Activated T-helper 1 cell treated with anti-CD3 and anti-CD28 coated beads, Interleukin-2, amount 50 U/mL, for 16 hours (primary cell): ENCODE data around the gene FALEC.

Experiments
- DNase-seq, 2 donors: peaks; one replicate each; pipeline ENCODE4 v3.0.0-alpha.2; 2020; ENCODE audit warnings: low read depth in 1 of 2, low spot score in 1 of 2

FALEC gene

DNA sequence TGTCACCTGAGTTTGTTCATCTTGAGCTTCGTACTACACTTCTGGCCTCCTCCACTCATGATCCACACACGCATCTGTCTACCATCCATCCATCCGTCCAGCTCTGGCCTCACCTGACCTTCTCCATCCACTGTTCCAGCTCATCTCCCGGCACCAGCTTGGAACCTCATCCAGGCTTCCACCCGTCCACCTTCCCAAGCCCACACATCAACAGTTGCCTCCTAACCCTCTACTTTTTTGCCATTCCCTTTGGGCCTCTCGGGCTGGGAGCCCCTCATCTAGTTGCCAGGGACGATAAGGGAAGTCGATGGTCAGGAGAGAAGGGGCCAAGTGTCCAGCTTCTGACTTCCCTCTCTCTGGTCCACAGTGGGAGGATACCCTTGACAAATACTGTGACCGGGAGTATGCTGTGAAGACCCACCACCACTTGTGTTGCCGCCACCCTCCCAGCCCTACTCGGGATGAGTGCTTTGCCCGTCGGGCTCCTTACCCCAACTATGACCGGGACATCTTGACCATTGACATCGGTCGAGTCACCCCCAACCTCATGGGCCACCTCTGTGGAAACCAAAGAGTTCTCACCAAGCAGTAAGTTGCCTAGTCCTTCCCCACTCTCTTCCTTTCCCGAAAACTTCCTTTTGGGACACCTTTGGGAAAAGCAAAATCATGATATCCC is 3.4 kb upstream of the FALEC start:
- no peak for DNase-seq

DNA sequence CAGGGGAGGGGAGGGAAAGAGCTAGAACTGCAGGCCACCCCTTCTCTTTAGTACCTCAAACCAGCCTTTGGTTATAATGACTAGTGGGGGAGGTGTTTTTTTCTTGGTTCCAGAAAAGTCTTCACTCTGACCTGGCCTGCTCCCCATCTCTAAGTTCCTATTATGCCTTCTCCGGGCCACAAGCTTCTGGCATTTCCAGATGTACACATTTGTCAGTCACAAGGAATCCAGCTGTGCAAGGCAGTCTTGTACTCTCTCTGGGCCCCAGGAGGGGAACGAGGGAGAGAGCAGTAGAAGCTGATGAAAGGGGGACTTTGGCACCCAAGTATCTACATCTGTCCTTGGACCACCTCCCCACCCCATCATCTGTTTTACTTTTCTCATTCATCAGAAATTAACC is 2.7 kb upstream of the FALEC start:
- no peak for DNase-seq

DNA sequence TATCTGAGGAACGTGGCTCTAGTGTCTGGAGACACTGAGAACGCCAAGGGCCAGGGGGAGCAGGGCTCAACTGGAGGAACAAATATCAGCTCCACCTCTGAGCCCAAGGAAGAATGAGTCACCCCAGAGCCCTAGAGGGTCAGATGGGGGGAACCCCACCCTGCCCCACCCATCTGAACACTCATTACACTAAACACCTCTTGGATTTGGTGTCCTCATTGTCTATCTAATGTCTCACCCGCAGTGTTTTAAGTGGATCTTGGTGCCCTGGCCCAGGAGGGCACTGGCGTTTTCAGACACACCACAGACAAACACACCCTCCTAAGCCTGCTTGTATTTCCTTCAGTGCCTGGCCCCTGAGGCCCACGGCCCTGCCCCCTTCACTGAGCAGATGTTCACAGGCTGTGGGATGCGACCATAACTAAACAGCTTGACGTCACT is 2.2 kb upstream of the FALEC start:
- DNase-seq, result no peak

DNA sequence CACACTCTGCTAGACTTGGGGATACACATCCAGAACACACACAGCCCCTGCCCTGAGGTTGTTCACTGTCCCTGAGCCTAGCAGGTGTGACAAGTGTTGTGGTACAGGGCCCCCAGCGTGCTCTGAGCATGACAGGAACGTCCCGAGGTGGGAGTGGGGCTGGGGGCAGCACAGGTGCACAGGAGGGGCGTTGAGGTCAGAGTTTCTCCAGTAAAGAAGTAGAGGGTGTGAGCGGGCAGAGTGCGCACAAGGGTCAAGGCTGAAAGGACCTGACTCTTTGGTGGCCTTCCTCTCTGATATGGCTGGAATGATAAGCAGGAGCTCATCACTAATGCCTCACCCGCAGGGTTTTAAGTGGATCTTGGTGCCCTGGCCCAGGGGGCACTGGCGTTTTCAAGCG is 1.3 kb upstream of the FALEC start:
- DNase-seq, result no peak

DNA sequence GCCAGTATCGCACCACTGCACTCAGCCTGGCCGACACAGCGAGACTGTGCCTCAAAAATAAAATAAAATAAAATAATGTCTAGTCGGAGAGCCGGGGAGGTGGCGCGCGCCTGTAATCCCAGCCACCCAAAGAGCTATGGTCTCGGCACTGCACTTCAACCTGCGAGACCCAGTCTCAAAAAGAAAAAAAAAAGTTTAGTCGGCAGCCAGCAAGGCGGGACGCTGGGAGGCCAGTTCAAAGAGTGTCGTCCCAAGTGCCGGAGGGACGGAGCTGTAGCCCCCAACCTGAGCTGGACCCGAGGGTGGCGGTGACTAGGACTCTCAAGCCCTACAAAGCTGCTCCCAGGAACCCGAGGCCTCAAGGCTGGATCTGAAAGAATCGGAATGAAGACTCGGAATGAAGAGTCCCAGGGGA is 632 bp upstream of the FALEC start:
- DNase-seq, result no peak

DNA sequence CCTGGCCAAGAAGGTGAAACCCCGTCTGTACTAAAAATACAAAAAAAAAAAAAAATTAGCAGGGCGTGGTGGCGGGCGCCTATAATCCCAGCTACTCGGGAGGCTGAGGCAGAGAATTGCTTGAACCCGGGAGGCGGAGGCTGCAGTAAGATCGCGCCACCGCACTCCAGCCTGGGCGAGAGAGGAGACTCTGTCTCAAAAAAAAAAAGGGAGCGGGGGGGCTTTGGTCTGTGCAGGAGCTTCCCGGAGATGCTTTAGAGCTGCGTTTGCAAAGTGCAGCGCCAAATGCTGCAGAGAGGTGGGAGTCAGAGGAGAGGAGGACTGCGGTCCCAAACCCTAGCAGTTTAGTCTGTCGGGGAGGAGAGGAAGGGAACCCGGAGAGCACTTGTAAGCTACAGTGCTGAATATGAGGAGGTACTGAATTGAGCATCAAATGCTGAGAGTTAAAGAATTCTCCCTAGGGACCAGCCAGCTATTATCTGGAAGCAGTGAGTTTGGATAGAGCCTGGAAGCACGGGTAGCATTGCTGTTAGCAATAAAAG is 569 bp downstream of the FALEC start:
- DNase-seq, result no peak

DNA sequence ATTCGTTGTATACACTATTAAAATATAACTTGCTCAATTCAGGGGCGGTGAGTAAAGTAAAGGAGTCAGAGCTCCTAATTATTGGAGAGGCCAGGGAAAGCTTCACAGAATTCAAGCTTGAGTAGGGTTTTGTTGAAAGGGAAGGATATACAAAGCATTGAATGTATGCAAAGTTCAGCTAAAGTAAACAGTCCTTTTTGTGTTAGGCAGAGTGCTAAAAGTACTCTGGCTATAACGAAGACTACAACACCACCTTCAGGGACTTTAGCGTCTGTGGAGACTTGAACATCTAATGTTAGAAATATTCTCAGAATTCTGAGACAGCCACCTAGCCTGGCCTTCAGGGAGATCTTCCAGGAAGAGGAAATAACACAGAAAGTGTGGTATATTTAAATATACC is 1.1 kb downstream of the FALEC start:
- no peak for DNase-seq

DNA sequence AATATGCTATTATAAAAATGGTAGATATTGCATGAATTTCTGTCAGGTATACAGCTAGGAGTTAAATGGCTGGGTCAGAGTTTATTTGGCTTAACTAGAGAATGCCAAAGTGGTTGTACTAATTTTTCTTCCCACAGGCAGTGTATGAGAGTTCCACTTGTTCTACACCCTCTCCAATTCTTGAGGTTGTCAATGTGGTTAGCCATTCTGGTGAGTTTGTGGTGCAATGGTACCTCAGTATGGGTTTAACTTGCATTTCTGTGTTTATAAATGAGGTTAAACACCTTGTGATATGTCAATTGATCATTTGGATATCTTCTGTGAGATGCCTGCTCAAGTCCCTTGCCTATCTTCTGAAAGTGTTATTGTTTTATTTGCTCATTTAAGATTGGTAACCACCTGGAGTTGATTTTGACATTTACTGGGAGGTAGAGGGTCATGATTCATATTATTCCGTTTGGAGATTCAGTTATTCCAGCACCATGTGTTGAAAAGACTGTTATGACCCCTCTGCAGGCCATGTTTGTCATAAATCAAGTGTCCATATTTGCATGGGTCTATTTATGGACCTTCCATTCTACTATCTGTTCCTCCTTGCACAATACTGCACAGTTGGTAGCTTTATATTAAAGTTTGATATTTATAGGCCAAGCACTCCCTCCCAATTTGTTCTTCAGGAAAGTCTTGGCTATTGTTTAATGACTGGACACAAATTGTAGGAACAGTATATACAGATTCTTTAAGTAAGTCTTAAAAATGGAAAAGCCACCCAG is 5.8 kb downstream of the FALEC start:
- no peak for DNase-seq

DNA sequence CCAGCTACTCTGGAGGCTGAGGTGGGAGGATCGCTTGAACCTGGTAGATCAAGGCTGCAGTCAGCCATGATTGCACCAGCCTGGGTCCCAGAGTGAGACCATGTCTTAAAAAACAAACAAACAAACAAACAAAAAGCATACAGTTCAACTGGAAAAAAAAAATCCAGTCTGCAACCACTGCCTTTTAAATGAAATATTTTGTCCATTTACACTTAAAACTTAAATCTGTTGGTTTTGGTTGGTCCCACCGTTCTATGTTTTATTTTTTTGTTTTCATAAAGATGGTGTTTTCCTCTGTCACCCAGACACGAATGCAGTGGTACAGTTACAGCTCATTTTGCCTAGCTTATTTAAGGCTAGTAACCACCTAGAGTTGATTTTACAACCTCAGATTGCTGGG is 9.8 kb downstream of the FALEC start:
- no peak for DNase-seq

DNA sequence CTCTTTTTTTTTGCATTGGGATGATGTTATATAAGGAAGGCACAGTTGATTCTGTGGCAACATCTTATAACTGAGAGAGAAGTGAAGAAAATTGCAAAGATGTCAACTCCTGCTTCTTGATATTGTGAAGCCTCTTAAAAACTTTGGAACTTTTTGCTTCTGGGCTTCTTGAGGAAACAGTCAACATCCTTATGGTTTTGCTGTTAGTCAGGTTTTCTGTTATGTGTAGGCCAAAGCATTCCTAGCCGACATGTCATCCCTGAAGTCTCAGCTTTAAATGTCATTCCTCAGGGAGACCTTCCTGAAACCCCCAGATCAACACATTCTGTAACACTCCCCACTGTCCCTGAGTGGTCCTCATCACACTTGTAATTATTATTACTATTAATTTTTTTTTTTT is 12.6 kb downstream of the FALEC start:
- DNase-seq, result no peak

DNA sequence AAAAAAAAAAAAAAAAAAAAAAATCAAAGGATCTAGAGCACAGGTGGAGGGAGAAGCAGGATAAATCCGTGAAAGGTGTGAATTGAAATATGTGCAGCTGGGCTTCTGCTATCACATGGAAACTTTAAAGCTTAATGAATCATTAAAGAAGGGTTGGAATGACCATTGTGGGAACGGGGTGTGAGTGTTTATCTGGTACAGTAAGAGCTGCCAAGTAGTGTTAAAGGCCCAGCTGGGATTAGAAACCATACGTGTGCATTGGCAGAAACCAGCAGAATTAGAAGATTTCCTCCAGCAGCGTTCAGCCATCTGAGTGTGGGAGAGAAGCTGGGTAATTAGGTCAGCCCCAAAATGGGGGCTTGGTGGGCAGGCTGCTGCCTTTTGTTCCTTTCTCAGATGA is 13.5 kb downstream of the FALEC start:
- DNase-seq, result no peak

DNA sequence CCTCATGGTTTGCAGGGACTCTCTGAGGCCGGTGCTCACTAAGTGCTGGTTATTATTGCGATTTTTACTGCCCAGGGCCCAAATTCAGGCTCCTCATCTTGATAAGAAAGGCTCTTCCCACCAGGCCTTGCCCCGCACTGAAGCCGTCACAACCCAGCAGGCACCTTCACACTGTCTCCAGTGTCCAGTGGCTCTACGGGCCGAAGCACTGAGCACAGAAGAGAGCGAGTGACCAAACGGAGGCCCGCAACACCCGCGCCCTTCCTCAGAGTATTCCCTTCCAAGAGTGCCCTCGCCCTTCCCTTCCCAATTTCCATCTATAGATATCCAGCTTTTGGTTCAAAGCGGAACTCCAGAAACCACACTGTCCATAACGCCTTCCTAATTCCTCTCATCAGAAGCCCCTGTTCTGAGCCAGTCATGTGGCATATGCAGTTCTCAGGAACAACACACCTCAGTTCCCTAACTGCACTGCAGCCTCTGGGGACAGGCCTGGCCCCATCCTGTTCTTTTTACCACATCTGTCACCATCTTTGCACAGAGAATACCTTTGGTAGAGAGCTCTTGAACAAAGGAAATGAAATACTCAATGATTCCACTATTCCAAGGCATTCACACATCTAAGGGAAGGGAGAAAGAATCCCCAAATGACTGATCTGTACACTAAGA is 15.1 kb downstream of the FALEC start:
- no peak for DNase-seq

DNA sequence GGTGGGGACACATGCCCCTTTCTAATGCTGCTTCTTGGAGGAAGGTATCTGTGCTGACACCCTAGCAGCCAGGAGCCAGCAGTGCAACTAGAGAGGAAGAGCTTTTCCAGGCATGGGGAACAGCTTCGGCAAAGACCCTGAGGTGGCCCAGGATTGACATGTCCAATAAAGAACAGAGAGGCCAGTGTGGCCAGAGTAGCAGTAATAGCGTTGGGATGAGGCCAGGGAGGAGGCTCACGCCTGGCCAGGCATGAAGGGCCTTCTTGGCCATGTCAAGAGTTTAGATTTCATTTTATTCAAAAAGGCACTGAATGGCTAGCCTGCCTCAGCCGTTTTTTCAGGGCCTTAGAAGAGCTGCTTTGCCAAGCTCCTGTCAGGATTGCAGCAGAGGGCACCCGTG is 17.3 kb downstream of the FALEC start:
- no peak for DNase-seq

DNA sequence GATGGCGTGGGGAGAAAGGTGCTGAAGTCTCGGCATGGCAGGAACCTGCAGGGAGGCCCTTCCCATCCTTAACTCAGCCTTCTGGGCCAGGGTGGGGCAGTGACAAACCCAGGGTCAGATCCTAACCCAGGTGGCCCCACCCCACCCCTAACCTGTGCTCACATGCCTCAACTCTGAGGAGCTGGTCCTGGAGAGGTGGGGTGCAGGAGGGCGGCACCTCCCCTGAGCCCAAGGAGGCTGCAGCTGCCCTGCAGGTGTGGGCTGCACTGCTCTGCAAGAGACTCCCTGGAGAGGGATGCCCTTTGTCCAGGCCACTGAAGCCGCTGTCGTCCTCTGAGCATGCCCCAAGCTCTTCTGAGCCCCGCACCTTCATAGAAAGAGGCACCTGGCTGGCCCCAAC is 18.4 kb downstream of the FALEC start:
- no peak for DNase-seq

DNA sequence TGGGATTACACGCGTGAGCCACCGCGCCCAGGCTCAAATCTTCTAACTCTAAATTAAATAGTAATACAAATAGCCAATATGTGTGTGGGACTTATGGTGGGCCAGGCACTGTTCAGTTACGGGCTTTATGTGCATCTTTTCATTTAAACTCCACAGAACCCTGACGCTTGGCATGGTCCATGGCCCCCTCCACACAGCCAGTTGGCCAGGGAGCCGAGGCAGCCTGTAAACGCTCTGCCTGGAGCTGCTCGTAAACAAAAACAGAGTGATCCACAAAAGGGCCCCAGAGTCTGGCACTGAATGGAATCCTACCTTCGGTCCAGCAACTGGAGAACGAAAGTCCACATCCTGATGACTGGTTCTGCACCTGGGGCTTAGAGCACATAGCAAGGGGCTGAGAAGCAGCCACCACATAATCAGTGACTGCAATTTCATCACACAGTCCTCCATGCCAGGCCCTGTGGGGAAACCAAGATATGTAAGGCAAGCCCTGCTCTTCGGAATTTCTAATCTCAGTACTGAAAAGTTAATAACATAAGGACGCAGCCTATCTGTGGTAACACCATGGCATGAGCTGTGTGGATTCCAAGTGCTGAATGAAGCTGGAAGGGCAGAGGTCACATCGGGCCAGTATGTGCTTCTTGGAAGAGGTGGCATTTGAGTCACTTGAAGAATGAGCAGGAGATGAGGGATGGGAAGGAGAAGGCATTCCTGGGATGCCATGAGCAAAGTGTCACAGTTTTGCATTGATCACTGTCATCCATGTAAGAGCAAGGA is 20.1 kb downstream of the FALEC start:
- no peak for DNase-seq

DNA sequence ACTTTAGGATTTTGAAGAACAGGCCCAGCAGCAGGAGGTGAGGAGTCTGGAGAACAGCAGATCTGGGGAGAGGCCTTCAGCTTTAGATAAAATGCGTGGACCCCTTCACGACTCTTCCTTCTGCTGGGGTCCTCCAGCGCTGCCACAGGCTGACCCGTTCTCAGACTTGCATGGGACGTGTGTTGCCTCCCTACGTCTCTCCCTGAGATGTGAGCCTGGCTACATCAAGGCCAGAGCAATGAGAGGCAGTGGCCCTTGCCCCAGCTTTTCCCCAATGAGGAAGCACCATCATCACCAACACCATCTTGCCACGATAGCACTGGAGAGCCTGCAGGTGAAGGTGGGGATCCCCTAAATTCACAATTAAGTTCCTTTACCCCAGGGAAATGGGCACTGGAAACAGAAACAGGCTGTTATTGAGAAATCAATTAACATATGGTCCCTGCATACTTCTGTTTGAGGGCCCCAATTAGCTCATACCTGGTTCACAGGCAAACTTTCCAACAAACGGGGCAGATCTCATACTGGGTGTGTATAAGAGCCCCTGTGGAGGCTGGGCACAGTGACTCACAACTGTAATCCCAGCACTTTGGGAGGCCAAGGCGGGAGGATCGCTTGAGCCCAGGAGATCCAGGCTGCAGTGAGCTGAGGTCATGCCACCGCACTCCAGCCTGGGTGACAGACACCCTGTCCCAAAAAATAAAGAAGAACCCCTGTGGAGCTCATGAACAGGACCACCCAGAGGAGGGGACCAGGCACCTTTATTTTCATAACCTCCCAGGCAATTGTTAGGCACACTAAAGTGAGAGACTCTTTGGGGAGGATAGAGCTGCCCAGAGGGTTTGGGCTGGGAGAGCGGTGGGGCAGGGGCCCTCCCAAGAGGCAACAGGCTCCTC is 21.5 kb downstream of the FALEC start:
- DNase-seq, result no peak

DNA sequence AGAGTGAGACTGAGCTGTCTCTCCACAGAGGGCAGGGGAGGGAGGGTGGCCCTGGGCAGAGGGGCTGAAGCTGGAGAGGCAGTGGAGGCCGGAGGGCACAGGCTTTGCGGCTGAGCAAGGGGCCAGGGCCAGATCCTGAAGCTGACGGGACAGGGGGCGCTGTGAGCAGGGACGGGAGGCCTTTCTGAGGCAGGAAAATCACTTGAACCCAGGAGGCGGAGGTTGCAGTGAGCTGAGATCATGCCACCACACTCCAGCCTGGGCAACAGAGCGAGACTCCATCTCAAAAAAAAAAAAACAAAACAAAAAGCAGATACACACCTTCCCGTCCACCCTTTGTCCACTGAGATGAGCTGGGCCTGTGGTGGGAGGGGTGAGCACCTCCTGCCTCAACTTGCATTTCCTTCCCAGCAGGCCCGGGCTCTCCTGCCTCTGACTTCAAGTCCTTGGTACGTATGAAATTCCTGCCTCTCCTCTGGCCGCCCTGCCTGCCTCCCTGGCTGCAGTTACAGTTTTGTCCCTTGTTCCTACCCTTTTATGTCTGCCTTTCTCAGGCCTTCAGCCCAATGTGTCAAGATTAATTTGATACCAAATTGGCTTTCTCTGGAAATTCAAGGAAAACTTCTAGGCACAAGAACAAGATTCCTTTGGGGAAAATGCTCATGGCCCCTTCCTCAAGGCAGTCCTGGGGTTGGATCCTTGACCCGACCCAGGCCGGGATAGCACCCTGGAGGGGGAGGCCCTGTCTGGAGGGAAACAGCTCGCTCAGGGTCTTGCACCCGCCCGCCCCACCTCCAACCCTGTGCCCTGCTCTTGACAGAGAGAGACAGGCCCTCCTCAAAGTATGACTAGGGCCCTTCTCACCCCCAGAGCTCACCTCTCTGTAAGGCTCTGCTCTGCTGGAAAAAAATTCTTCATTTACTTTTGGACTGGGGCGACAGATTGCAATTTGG is 22.5 kb downstream of the FALEC start:
- DNase-seq, result no peak

DNA sequence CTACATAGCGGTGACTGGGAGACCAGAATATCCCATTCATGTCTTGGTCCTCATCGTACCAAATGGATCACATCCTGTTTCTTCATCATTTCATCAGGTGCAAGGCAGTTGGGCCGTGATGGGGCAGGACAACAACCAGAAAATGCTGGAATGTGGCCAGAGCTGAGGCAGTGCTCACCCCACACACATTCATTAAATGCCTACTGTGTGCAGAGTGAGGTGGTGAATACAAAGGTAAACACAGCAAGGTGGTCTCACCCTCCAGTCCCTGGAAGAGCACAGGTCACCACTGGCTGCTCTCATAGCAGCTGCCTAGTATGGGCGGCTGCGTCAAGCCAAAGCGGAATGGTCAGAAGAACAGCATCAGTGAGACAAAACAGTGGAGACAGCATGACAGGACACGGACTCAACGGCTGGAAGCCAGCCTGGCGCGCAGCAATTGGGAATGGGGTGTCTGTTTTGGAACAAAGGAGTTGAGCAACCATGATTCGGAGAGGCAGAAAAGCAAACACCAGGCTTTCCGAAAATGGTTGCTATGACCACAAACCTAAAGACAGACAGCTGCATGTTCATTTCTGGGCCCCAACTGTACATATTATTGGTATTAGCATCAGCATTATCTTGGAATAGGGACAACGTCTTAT is 28.1 kb downstream of the FALEC start:
- no peak for DNase-seq

DNA sequence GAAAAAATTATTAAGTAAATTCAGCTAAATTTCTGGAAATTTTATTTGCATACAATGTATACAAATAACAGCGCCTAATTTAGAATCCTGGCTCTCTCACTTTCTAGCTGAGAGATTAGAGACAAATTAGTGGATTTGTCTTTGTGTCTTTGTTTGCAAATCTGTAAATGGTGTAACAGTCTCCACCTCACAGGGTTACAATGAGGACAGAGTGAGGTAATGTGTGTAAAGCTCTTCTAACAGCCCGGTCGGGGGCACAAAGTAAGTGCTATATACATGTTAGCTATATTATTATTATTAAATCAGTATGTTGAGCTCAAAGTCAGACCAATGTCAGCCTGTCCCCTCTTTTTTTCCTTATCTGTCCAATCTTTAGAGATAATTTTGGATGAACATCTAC is 28.7 kb downstream of the FALEC start:
- DNase-seq, result no peak
